GM18873 (cell line): ENCODE measurements around the gene SLC50A1.
"Not testable (repeated sequence)": the region's sequence is repeated elsewhere in the genome, so short reads cannot be mapped to it uniquely, and the experiment has no call there.

Experiments
- ATAC-seq: cut with Tn5 transposase; IDR thresholded peaks from one replicate; pipeline ENCODE4 v1.9.1; 2021; ENCODE audit warnings: mild to moderate bottlenecking, moderate library complexity, moderate number of reproducible peaks; ENCODE audit not compliant: unreplicated experiment, low FRiP score

SLC50A1 gene

GRCh38 chr1:155113450-155113980, 22.1 kb upstream of the SLC50A1 start:
- no peak for ATAC-seq

- ATAC-seq, result no peak
These were observed 19.4 kb upstream of the SLC50A1 start for GRCh38 chr1:155116113-155116764.

GRCh38 chr1:155117610-155118009, 18.0 kb upstream of the SLC50A1 start:
- ATAC-seq, result no peak

GRCh38 chr1:155118090-155118489, 17.6 kb upstream of the SLC50A1 start:
- ATAC-seq, result not testable (repeated sequence)

GRCh38 chr1:155120253-155120652, 15.4 kb upstream of the SLC50A1 start:
- no peak for ATAC-seq

GRCh38 chr1:155121249-155121648, 14.4 kb upstream of the SLC50A1 start:
- no peak for ATAC-seq

- ATAC-seq, result no peak
These were observed 13.3 kb upstream of the SLC50A1 start for GRCh38 chr1:155122308-155122707.

DNA sequence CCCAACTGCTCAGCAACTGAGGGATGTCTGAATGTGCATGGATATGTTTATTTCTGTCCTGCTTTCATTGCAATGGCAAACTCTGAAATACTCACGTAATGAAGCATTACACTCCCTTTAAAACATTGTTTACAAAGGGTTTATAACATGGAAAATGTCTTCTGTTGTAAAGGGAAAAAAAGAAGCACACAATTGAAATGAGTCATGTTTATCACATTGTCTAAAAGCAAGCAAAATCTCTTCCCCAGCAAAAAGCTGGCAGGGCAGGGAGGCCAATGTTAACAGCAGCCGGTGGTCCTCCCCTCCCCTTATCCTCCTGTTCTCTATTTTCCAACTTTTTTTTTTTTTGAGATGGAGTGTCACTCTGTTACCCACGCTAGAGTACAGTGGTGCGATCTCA, 11.9 kb upstream of the SLC50A1 start:
- ATAC-seq, result no peak

GRCh38 chr1:155124503-155125463, 10.9 kb upstream of the SLC50A1 start:
- no peak for ATAC-seq

DNA sequence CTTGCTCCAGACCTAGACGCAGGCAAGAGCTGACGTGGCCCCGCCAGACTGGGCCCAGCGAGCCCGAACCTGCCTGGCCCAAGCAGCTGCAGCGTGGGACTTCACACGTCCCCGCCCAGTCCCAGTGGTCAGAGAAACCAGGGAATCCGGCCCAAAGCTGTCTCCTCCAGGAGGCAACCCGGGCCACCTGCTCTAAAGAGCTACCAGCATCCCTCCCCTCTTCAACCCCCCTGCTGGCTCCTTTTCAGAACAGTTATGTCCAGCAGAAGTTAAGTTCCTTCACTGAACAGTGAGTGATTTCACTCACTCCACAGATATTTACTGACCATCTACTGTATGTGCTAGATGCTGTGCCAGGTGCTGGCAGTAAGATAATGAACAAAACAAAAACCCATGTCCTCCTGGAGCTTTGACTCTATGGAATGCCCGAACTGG, 10.1 kb upstream of the SLC50A1 start:
- ATAC-seq, result no peak

GRCh38 chr1:155125946-155126555, 9.6 kb upstream of the SLC50A1 start:
- ATAC-seq, result no peak

- ATAC-seq, result no peak
These were observed 9.0 kb upstream of the SLC50A1 start for GRCh38 chr1:155126556-155127104.

GRCh38 chr1:155127105-155127966, 8.3 kb upstream of the SLC50A1 start, which contains the start of gene EFNA1:
EFNA1 (plus strand) TSS chr1:155127876; CDS start chr1:155127978, 102 bp downstream.
- no peak for ATAC-seq

DNA sequence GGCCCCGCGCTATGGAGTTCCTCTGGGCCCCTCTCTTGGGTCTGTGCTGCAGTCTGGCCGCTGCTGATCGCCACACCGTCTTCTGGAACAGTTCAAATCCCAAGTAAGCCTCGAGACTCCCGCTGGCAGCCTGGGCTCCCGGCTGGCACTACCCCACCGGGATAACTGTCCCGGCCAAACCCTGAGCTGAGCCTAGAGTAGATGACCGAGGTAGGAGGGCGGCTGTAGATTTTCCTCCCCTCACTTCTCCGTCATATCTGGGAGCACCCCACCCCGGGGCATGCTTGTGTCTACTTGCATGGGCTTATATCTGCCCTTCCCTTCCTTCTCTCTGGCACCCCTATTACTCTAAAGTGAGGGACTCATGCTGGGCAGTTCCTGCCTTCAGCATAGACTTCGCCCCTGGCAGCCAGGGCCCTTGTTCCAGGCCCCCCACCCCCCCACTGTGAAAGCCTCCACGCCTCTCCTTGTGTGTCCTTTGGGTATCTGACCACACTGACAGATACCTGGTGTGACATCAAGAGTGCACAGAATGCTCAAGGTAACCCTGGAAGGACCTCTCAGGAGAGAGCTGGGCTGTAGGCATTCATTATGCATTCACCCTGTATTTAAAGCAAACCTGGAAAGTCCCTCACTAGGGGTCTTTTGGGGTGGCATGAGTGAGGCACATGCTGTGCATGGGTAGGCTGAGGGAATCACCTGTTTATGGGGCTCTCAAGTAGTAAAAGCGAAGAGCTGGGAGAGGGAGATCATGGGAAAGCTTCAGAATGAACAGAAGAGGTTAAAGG, 7.5 kb upstream of the SLC50A1 start:
- no peak for ATAC-seq

DNA sequence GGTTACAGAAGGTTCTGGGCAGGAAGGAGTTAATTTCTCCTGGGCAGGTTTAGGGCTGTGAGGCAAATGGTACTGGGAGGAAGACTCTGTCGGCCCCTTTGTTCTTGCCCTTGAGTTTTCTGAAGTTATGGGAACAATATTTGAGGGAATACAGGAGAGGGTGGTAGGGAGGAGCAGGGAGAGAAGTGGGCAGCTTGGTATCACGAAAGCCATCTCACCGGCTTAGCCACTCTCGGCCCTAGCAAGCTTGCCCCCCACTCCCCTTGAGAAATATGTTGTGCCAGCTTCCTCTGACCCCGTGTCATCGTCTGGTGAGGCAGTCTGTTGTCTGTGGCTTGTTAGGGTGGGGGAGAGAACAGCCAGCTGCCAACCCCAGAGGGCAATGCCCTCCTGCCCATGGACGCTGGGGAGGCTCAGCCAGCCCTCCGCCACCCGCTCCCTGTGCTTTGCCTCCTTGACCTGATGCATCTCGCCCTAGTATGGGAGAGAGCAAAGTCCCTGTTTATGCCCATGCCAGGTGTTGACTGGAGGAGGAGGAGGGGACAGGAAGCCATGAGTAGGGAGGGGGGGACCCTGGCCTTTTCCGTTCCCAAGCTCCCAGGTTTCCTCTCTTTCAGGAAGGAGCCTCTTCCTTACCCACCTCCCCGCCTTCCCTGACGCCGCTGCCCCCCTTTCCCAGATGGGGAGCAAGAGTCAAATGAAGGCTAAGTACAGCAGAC, 6.7 kb upstream of the SLC50A1 start:
- ATAC-seq, result no peak

DNA sequence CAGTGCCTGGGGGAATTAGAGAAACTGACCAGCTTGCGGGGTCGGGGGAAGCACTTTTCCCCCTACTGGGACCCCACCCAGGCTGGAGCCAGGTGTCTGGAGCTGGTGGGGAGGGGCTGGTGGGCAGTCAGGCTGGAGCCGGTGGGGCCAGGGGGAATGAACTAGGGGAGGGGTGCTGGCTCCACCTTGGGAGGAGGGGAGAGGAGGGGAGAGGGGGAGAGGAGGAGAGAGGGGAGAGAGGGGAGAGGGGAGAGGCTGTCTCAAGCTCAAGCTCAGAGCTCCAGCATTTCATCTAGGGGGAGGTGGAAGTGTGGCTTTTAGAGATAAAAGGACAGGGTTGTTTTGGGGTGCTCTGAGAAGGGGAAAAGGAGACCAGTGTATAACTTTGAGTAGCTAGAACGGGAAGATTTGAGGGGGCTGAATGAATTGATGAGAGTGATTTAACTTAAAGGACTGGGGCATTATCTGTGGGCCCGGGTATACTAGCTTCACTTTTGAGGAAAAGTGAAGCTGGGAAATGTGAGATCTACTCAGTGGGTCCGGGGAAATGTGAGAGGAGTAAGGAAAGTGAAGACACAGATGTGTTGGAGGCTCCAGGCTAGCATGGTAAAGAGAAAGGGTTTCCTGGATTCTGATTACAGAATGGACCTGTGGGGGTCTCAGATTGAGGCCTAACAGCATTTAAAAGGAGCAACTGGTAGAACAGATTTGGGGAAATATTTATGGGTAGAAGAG, 5.2 kb upstream of the SLC50A1 start:
- ATAC-seq, result no peak

GRCh38 chr1:155131285-155131684, 4.4 kb upstream of the SLC50A1 start:
- ATAC-seq, result no peak

- ATAC-seq, result no peak
These were observed 3.8 kb upstream of the SLC50A1 start for GRCh38 chr1:155131856-155132255.
